Measurements from ENCODE around the gene OR4D2.

OR4D2 gene

DNA sequence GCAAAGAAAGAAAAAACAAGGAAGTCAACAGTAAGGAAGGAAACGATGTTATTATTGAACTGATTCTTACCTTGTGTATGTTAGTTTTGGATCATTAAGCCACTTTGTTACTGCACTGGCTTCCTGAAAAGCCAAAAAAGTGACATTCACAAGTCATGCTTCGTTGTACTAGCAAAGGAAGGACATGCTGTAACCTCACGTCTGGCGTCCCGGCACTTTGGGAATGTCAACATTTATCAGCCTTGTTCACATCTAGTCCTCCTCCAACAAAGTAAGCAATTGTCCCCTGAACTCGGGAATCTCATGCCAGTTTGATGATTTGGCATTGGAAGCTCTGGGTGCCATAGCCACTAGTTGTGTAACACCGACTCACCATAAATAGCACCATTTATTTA, 53.0 kb downstream of the OR4D2 start:
- Histone ChIP-seq H3K27me3 (ENCODE audit: insufficient read depth, low read length, poor library complexity, severe bottlenecking) (no peaks in the 10 kb centered on the region), H3K4me1 (ENCODE audit: insufficient read depth, low read length, poor library complexity, severe bottlenecking) (peaks cover 13% of the 10 kb centered on the region), H3K79me2 (ENCODE audit: insufficient read depth, low read length) (no peaks in the 10 kb centered on the region), H4K20me1 (ENCODE audit: insufficient read depth, low read length, poor library complexity, severe bottlenecking) (no peaks in the 10 kb centered on the region), H3K36me3 (ENCODE audit: insufficient read depth, low read length) (no peaks in the 10 kb centered on the region), H2AFZ (ENCODE audit: low read length) (peak overlapping the region; percentile 96), H3K4me3 (ENCODE audit: low read length, poor library complexity, severe bottlenecking) (peak overlapping the region; percentile 76), H3K9ac (ENCODE audit: low read depth, low read length, poor library complexity, severe bottlenecking) (peak overlapping the region; percentile 69), H3F3A (ENCODE audit: low read depth) (no peaks in the 10 kb centered on the region), H3K9me2 (replicated peaks; ENCODE audit: low read depth, low read length) (no peaks in the 10 kb centered on the region), H3K4me2 (ENCODE audit: low read depth, low read length, poor library complexity, severe bottlenecking) (peak overlapping the region; percentile 87), H3K9me3 (ENCODE audit: insufficient read depth, low read depth, low read length) (no peaks in the 10 kb centered on the region)
- TF ChIP-seq, protein P1, sequence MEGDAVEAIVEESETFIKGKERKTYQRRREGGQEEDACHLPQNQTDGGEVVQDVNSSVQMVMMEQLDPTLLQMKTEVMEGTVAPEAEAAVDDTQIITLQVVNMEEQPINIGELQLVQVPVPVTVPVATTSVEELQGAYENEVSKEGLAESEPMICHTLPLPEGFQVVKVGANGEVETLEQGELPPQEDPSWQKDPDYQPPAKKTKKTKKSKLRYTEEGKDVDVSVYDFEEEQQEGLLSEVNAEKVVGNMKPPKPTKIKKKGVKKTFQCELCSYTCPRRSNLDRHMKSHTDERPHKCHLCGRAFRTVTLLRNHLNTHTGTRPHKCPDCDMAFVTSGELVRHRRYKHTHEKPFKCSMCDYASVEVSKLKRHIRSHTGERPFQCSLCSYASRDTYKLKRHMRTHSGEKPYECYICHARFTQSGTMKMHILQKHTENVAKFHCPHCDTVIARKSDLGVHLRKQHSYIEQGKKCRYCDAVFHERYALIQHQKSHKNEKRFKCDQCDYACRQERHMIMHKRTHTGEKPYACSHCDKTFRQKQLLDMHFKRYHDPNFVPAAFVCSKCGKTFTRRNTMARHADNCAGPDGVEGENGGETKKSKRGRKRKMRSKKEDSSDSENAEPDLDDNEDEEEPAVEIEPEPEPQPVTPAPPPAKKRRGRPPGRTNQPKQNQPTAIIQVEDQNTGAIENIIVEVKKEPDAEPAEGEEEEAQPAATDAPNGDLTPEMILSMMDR (conservative IDR thresholded peaks at IDR 0.05; ENCODE audit: low read length), result no peak
- TF ChIP-seq EZH2phosphoT487 (IDR thresholded peaks at IDR 0.05; ENCODE audit: borderline replicate concordance), result no peak

All from Loucy (cell line).